ENCODE results near the gene NHLRC3. TPM values are rescaled to one million over a fixed set of nuclear protein-coding genes. Genes with fewer than 3 reads are reported as not detected.

The NHLRC3 gene
- total RNA-seq, 1 donor = 19.9 TPM

- no peak for DNase-seq (ENCODE audit: low read depth)
- no peak for TF ChIP-seq CTCF (IDR thresholded peaks at IDR 0.05; ENCODE audit: insufficient read depth, low read depth, low read length)
- H3K4me3 ChIP-seq (ENCODE audit: low read depth, low read length) = no peak overlapping the region
Measured at GRCh38 chr13:39034085-39034484, 4.2 kb upstream of the NHLRC3 start.

DNA sequence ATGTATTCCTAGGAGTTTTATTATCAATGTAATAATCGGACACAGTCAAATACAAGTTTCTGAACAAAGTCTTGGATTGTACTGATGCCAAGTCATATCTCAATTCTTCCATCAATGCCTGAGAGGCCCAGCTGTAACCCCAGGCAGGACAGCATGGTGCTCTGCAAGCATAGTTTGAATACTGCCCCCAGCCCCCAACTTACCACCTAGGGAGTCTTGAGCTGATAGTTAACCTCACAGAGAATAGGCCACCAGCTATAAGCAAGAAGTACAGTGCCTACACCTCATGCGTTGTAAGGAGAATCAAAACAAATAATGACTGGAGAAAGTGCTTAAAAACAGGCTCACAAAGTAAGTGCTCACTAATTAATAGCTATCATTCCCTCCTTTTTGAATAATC lies 3.1 kb upstream of the NHLRC3 start:
- H3K4me3 ChIP-seq (ENCODE audit: low read depth, low read length) = peak overlapping the region; percentile 95
- no peak for TF ChIP-seq CTCF (IDR thresholded peaks at IDR 0.05; ENCODE audit: insufficient read depth, low read depth, low read length)
- DNase-seq (ENCODE audit: low read depth) = no peak

DNA sequence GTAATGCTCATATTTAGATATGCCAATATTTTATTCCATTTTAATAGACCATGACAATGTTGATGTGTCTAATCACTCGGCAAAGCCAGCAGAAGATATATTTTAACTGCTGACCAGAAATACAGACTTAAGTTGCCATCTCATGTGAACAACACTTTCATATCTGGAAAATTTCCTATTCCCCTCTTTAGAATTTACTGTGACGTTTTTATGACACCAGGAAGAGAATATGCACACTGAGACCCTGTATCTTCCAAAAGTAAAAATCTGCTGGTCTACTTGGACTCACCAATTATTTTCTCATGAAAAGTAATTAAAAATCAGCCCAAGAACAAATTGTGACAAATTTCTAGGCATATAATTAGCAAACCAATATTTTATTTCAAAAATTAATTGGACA lies 2.5 kb upstream of the NHLRC3 start:
- no peak for TF ChIP-seq CTCF (IDR thresholded peaks at IDR 0.05; ENCODE audit: insufficient read depth, low read depth, low read length)
- peak; percentile 24 for DNase-seq (ENCODE audit: low read depth)

DNA sequence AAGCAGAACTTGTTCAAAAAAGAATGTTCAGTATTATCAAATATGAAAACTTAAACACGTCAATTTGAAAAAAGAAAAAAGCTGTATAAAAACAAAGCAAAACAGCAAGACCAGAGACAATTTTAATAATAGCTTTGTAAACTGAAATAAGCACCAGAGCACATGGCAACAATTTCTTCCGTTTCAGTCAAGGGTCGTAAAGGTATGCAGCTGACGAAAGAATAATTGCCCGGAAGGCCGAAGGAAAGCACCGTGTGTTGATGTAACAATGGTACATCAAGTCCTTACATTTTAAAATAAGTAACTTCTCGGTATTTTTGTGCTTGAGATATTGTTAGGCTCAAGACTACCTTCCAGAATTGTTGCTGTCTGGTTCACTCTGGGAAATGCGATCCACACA lies 2.0 kb upstream of the NHLRC3 start:
- H3K4me3 ChIP-seq (ENCODE audit: low read depth, low read length) = peak overlapping the region; percentile 95
- peak; percentile 37 for DNase-seq (ENCODE audit: low read depth)
- TF ChIP-seq CTCF (IDR thresholded peaks at IDR 0.05; ENCODE audit: insufficient read depth, low read depth, low read length) = no peak

More for the DNA sequence above, 2.5 kb upstream of the NHLRC3 start:
- H3K4me3 ChIP-seq (ENCODE audit: low read depth, low read length) = peak overlapping the region; percentile 95

- TF ChIP-seq CTCF (IDR thresholded peaks at IDR 0.05; ENCODE audit: insufficient read depth, low read depth, low read length) = no peak
- DNase-seq (ENCODE audit: low read depth) = peak; percentile 10
- peak overlapping the region; percentile 95 for H3K4me3 ChIP-seq (ENCODE audit: low read depth, low read length)
Measured at GRCh38 chr13:39037410-39037879, 811 bp upstream of the NHLRC3 start.

- peak overlapping the region; percentile 95 for H3K4me3 ChIP-seq (ENCODE audit: low read depth, low read length)
- no peak for TF ChIP-seq CTCF (IDR thresholded peaks at IDR 0.05; ENCODE audit: insufficient read depth, low read depth, low read length)
- peak; percentile 32 for DNase-seq (ENCODE audit: low read depth)
Measured at GRCh38 chr13:39038569-39039030, 344 bp downstream of the NHLRC3 start.

DNA sequence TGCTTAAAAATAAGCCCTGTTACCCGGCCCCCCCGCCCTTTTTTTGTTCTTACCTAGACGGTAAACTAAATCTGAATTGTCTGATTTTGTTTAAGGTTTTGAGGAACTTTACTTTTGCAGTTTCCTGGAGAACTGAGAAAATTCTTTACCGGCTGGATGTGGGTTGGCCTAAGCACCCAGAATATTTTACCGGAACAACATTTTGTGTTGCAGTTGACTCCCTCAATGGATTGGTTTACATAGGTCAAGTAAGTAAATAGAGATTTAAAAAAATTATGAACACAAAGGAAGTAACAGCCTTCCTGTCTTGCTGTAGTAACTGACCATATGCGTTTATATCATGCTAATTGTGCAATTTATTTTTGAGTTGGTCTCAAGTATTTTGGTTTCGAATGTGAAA lies 785 bp downstream of the NHLRC3 start:
- peak; percentile 10 for DNase-seq (ENCODE audit: low read depth)
- peak overlapping the region; percentile 95 for H3K4me3 ChIP-seq (ENCODE audit: low read depth, low read length)
- no peak for TF ChIP-seq CTCF (IDR thresholded peaks at IDR 0.05; ENCODE audit: insufficient read depth, low read depth, low read length)
